C4-2B (cell line): ENCODE measurements around the gene POLDIP2.

Source experiments
- H3K27ac ChIP-seq: fragments of 450-650 bp; 2 replicates; pipeline ENCODE4 v1.5.1; 2017
- ZFX ChIP-seq: fragments of 450-650 bp; IDR thresholded peaks from 2 replicates; pipeline ENCODE4 v1.6.1; 2017
- TF ChIP-seq, protein P1 (sequence below): fragments of 450-650 bp; conservative IDR thresholded peaks from 2 replicates; pipeline ENCODE4 v1.5.1; 2017; ENCODE audit warnings: mild to moderate bottlenecking

The POLDIP2 gene

GRCh38 chr17:28325211-28325610 lies 32.1 kb downstream of the POLDIP2 start:
- peak overlapping the region; percentile 65 for H3K27ac ChIP-seq
- TF ChIP-seq, protein P1, sequence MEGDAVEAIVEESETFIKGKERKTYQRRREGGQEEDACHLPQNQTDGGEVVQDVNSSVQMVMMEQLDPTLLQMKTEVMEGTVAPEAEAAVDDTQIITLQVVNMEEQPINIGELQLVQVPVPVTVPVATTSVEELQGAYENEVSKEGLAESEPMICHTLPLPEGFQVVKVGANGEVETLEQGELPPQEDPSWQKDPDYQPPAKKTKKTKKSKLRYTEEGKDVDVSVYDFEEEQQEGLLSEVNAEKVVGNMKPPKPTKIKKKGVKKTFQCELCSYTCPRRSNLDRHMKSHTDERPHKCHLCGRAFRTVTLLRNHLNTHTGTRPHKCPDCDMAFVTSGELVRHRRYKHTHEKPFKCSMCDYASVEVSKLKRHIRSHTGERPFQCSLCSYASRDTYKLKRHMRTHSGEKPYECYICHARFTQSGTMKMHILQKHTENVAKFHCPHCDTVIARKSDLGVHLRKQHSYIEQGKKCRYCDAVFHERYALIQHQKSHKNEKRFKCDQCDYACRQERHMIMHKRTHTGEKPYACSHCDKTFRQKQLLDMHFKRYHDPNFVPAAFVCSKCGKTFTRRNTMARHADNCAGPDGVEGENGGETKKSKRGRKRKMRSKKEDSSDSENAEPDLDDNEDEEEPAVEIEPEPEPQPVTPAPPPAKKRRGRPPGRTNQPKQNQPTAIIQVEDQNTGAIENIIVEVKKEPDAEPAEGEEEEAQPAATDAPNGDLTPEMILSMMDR = no peak
- no peak for TF ChIP-seq ZFX

- peak overlapping the region; percentile 65 for H3K27ac ChIP-seq
- TF ChIP-seq, protein P1 = no peak
- TF ChIP-seq ZFX = no peak
Measured at GRCh38 chr17:28324781-28325180, 32.5 kb downstream of the POLDIP2 start.

DNA sequence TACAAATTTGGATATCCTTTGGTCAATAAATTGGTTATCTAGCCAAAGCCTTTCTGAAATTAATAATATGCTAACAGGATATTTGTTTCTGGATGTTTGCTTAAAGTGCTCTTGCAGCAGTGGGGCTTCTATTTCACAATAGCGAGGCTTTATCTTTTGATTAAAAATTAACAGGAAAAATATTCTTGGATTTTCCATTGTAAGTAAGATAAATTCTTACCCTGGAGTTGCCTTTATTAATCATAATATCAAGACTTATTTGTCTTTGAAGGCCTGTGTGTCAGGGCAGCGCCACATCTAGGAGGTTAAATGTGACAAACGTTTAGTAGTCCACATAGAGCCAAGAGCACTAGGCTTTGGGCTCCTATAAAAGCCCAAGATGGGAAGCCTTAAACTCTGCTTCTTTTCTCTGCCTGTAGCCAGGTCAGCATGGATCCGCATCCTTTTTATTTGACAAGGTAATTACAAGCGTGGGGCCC lies 33.0 kb downstream of the POLDIP2 start:
- no peak for TF ChIP-seq ZFX
- TF ChIP-seq, protein P1 = no peak
- no peak overlapping the region; the same call in 1 of the 2 replicates for H3K27ac ChIP-seq

- H3K27ac ChIP-seq = peak overlapping the region; percentile 91; the same call in 1 of the 2 replicates
- TF ChIP-seq, protein P1 = no peak
- no peak for TF ChIP-seq ZFX
Measured at GRCh38 chr17:28320215-28321061, 36.9 kb downstream of the POLDIP2 start.

DNA sequence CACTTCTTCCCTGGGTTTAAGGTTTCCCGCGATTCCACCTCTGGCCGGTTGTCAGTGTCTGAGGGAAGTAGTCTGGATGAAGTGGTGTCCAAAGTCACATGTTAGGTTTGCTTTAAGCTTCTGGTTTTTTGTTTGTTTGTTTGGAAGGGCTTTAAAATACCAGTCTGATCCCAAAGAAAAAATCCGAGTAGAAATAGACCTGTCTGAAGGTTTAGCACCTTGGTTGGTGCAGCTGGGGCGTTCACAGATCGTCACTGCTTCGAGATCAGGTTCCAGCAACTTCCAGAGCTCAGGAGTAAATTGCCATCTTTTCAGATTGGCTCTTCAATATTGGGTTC lies 37.8 kb downstream of the POLDIP2 start:
- H3K27ac ChIP-seq = peak overlapping the region; percentile 91
- TF ChIP-seq ZFX = no peak
- TF ChIP-seq, protein P1 = no peak

- H3K27ac ChIP-seq = peak within 1 kb of the TSS; percentile 91
- TF ChIP-seq, protein P1 = no peak
- peak; percentile 74 for TF ChIP-seq ZFX
Measured at GRCh38 chr17:28318759-28319597, 38.3 kb downstream of the POLDIP2 start, which contains the start of gene TMEM97. Gene TMEM97 (plus strand): TSS chr17:28319200. CDS start chr17:28319240, 40 bp downstream.
